Endothelial cell of umbilical vein (primary cell): ENCODE data around the gene NUCKS1. TPM values are rescaled to one million over a fixed set of nuclear protein-coding genes. Genes with fewer than 3 reads are reported as not detected.

Experiments used
- BruUV-seq: library from RNA; stranded (reverse); fragments of 400-500 nt; replicated peaks from 2 replicates; lab custom pipeline; 2021; lab: Mats Ljungman, UMichigan
- CTCF ChIA-PET: fragments of 300-600, 350-600 bp; sonication (Branson Sonifier 250); formaldehyde crosslinking; loops from one replicate; lab custom pipeline; 2021; ENCODE audit warnings: antibody characterized with exemption, inconsistent platforms; lab: Charles Lee
- POLR2A ChIA-PET: fragments of 300-600, 350-600 bp; sonication (Branson Sonifier 250); formaldehyde crosslinking; loops from one replicate; lab custom pipeline; 2021; ENCODE audit warnings: antibody characterized with exemption, inconsistent platforms; lab: Charles Lee
- DNase-seq: peaks from one replicate; pipeline ENCODE4 v3.0.0-alpha.2; 2011; ENCODE audit warnings: low read depth, low spot score
- FAIRE-seq: peaks from 2 replicates; lab custom pipeline; 2011; peaks lifted over from hg19 to GRCh38; lab: Jason Lieb, UNC
- H2AFZ ChIP-seq: 2 replicates; pipeline ENCODE4 v1.6.0; 2012; ENCODE audit warnings: low read depth, low read length, control low read depth, inconsistent platforms
- H3K27ac ChIP-seq: 2 replicates; pipeline ENCODE4 v1.5.1; 2011; ENCODE audit warnings: low read depth, mild to moderate bottlenecking, control low read depth, low read length, moderate library complexity; ENCODE audit not compliant: insufficient read depth
- H3K27me3 ChIP-seq, 2 experiments: 2 replicates each; pipeline versions ENCODE4 v1.6.0 to v1.6.1; 2011; ENCODE audit warnings: low read length in 2 of 2, mixed read lengths in 1 of 2; ENCODE audit not compliant: control insufficient read depth in 2 of 2, insufficient read depth in 2 of 2
- H3K36me3 ChIP-seq, 2 experiments: 2 replicates in 1 of 2; 3 replicates in 1 of 2; pipeline ENCODE4 v1.5.1; 2011; ENCODE audit warnings: low read length in 2 of 2, mild to moderate bottlenecking in 1 of 2, moderate library complexity in 1 of 2; ENCODE audit not compliant: control insufficient read depth in 2 of 2, insufficient read depth in 2 of 2; ENCODE audit errors: extremely low read depth in 1 of 2
- H3K4me1 ChIP-seq: 3 replicates; pipeline ENCODE4 v1.5.1; 2011; ENCODE audit warnings: mild to moderate bottlenecking, low read length; ENCODE audit not compliant: control insufficient read depth, insufficient read depth; ENCODE audit errors: extremely low read depth
- H3K4me2 ChIP-seq: 2 replicates; pipeline ENCODE4 v1.6.1; 2011; ENCODE audit warnings: low read length, control low read depth, mixed read lengths; ENCODE audit not compliant: insufficient read depth
- H3K4me3 ChIP-seq, 3 experiments: fragments of 200-600 bp in 1 of 3; sonication (generic), shearing (Covaris generic) in 1 of 3; replicated peaks in 1 of 3; 2 replicates each; pipeline ENCODE4 v1.5.1; 2011 to 2016; ENCODE audit warnings: control low read depth in 3 of 3, low read length in 3 of 3, mild to moderate bottlenecking in 2 of 3, inconsistent platforms in 1 of 3, low read depth in 1 of 3, moderate library complexity in 1 of 3; ENCODE audit not compliant: insufficient read depth in 1 of 3
- H3K79me2 ChIP-seq: 2 replicates; pipeline ENCODE4 v1.6.0; 2012; ENCODE audit warnings: low read length, inconsistent platforms; ENCODE audit not compliant: control insufficient read depth, insufficient read depth
- H3K9ac ChIP-seq: replicated peaks from 2 replicates; pipeline ENCODE3; 2011; ENCODE audit warnings: low read length, control low read depth; ENCODE audit not compliant: insufficient read depth; ENCODE audit errors: extremely low read depth
- H3K9me1 ChIP-seq: replicated peaks from 3 replicates; pipeline ENCODE4 v1.6.0; 2011; ENCODE audit warnings: mild to moderate bottlenecking, low read length; ENCODE audit not compliant: control insufficient read depth, insufficient read depth; ENCODE audit errors: extremely low read depth
- H3K9me3 ChIP-seq: replicated peaks from 2 replicates; pipeline ENCODE4 v1.5.1; 2012; ENCODE audit warnings: low read length, inconsistent platforms; ENCODE audit not compliant: control insufficient read depth, insufficient read depth
- H4K20me1 ChIP-seq: replicated peaks from 2 replicates; pipeline ENCODE3; 2011; ENCODE audit warnings: mild to moderate bottlenecking, low read length; ENCODE audit not compliant: control insufficient read depth, insufficient read depth; ENCODE audit errors: extremely low read depth
- EZH2 ChIP-seq: IDR thresholded peaks from 2 replicates; pipeline ENCODE4 v1.6.1; 2012; ENCODE audit warnings: borderline replicate concordance, low read depth, mild to moderate bottlenecking, moderate library complexity, low read length, inconsistent platforms; ENCODE audit not compliant: severe bottlenecking
- FOS ChIP-seq: IDR thresholded peaks from 2 replicates; pipeline ENCODE4 v1.6.1; 2011; ENCODE audit warnings: mild to moderate bottlenecking, low read length, moderate library complexity, borderline replicate concordance; ENCODE audit not compliant: insufficient read depth
- GATA2 ChIP-seq: IDR thresholded peaks from 2 replicates; pipeline ENCODE4 v1.7.0; 2011; ENCODE audit warnings: low read depth, mild to moderate bottlenecking, moderate library complexity, mixed read lengths, low read length; ENCODE audit not compliant: insufficient read length, insufficient read depth
- JUN ChIP-seq: IDR thresholded peaks from 2 replicates; pipeline ENCODE4 v1.6.1; 2011; ENCODE audit warnings: borderline replicate concordance, low read depth; ENCODE audit not compliant: insufficient read length, insufficient read depth
- MAX ChIP-seq: IDR thresholded peaks from 2 replicates; pipeline ENCODE4 v1.6.1; 2011; ENCODE audit not compliant: insufficient read depth, insufficient read length
- MYC ChIP-seq: IDR thresholded peaks from one replicate; pipeline ENCODE4 v1.6.1; 2011; ENCODE audit warnings: mild to moderate bottlenecking, low read depth, low read length
- POLR2A ChIP-seq: IDR thresholded peaks from 2 replicates; pipeline ENCODE4 v1.6.1; 2012; ENCODE audit warnings: low read depth, mild to moderate bottlenecking, control low read depth, low read length
- POLR2AphosphoS5 ChIP-seq: IDR thresholded peaks from 2 replicates; pipeline ENCODE4 v1.6.1; 2012; ENCODE audit warnings: low read depth, mild to moderate bottlenecking, control low read depth, low read length, moderate library complexity; ENCODE audit not compliant: insufficient read depth
- dilution Hi-C: fragments of 300-500 bp; cut with MboI; formaldehyde crosslinking; loops from one replicate; pipeline ENCODE4 v1.15.0; 2019; ENCODE audit warnings: low sequenced_read_pairs; ENCODE audit not compliant: extremely low pct_ligation_motif_present
- intact Hi-C: fragments of 100-400 bp; cut with micrococcal nuclease; formaldehyde crosslinking; loops from one replicate; pipeline ENCODE4 v1.10.0; 2022
- polyA plus RNA-seq, 4 experiments: library from polyadenylated mRNA; depleted of rRNA in 3 of 4; stranded (reverse) in 3 of 4; unstranded in 1 of 4; fragments of >200 nt; gene quantifications; 2 replicates each; pipeline versions ENCODE4 v1.2.1 to v1.2.3, GENCODE V29; 2011 to 2012; ENCODE audit warnings: missing spikeins in 1 of 4
- total RNA-seq: library from RNA; stranded (reverse); gene quantifications from 2 replicates; pipeline ENCODE4 v1.2.3, GENCODE V29; 2021

Gene NUCKS1
- total and polyA plus RNA-seq, 2 donors (not counting 3 experiments of a cell fraction or from before 2014, with no cell fraction given): 53.7 to 282 TPM

DNA sequence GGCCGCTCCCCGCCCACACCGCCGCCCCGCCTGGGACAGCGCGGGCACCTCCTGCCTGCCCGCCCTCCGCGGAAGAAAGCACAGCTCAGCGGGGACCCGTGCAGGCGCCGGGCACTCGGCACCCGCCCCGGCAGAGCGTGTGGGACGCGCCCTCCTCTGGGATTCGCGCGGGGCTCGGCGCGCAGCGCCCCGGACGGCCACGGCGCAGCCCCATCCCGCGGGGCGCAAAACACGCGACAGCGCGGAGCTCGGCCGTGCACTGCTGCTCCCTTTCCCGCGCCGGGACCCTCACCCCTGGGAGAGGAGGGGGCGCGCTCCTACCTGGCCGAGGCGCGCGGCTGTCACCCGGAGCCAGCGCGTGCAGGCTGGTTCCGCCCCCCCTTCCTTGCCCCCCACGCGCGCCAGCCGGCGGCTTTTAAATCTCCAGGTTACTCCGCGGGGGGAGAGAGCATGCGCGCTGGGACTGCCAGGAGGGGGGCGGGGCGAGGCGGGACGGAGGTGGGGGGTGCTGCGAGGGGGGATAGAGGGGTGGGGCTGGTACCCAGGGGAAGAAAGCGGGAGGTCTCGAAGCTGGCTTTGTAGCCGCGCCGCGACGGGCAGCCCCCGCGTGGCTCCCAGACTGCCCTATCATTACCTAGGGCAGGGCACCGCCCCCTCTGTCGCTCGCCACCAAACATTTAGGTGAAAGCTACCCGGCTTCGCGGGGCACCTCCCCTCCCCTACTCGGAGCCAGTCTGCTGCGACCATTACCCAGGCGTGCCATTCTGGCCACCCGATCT lies 69.7 kb downstream of the NUCKS1 start, which contains the start of gene SLC45A3:
SLC45A3 (minus strand) TSS at position 437 of the 779 bp plus-strand sequence. CDS start 15,853 bp downstream, outside the sequence.
- POLR2A ChIA-PET: interaction anchor here (1.1 to 1.6 kb wide), 2 partner anchors 16 to 20 kb away, joined by 4 read pairs; no protein-coding TSS in a partner anchor

GRCh38 chr1:205678286-205679111 lies 71.5 kb downstream of the NUCKS1 start:
- no peak overlapping the region for H2AFZ ChIP-seq
- peaks cover 19% of the 10 kb centered on the region for H3K4me1 ChIP-seq
- CTCF ChIA-PET: interaction anchor here (1.2 to 7.3 kb wide), 5 partner anchors 9 to 33 kb away, joined by 4 to 90 read pairs (median 18); no protein-coding TSS in a partner anchor
- DNase-seq: peak; percentile 87
- H3K9ac ChIP-seq: peak overlapping the region; percentile 91
- no peak for FAIRE-seq
- TF ChIP-seq JUN: no peak
- no peak for TF ChIP-seq MAX
- TF ChIP-seq POLR2A: no peak
- no peak for TF ChIP-seq FOS
- TF ChIP-seq EZH2: no peak
- TF ChIP-seq MYC: no peak
- TF ChIP-seq POLR2AphosphoS5: no peak
- TF ChIP-seq GATA2: no peak
- POLR2A ChIA-PET: interaction anchor here (0.6 to 1.7 kb wide), 4 partner anchors 10 to 30 kb away, joined by 3 to 4 read pairs (median 4); no protein-coding TSS in a partner anchor
- dilution Hi-C loops (no loop called here), intact Hi-C loops (loop anchor here (1.0 to 2.0 kb wide), 4 partner anchors 12 to 33 kb away; no protein-coding TSS in a partner anchor)
- H3K4me3 ChIP-seq: peak overlapping the region in 2 of 3 experiments; percentile 72 to 82
- H3K27ac ChIP-seq: peak overlapping the region; percentile 95
- no peaks in the 10 kb centered on the region for H3K9me1 ChIP-seq
- no peaks in the 10 kb centered on the region for H3K9me3 ChIP-seq
- peaks cover 11% of the 10 kb centered on the region for H3K79me2 ChIP-seq
- no peaks in the 10 kb centered on the region for H4K20me1 ChIP-seq
- no peaks in the 10 kb centered on the region for H3K36me3 ChIP-seq
- H3K27me3 ChIP-seq: no peaks in the 10 kb centered on the region
- BruUV-seq: no TSS peak
- peak overlapping the region; percentile 91 for H3K4me2 ChIP-seq

More for the DNA sequence above, 69.7 kb downstream of the NUCKS1 start, which contains the start of gene SLC45A3:
- intact Hi-C loops: no loop called here
- Histone ChIP-seq H3K4me2 (peak within 1 kb of the TSS; percentile 91), H3K36me3 (no peaks in the 10 kb centered on the region), H3K4me3 (peak within 1 kb of the TSS; percentile 66 to 82 (median 72)), H3K27me3 (no peaks in the 10 kb centered on the region), H3K4me1 (peaks cover 19% of the 10 kb centered on the region), H3K9me3 (no peaks in the 10 kb centered on the region), H2AFZ (peak within 1 kb of the TSS; percentile 82), H4K20me1 (no peaks in the 10 kb centered on the region), H3K9me1 (no peaks in the 10 kb centered on the region), H3K27ac (peak within 1 kb of the TSS; percentile 95), H3K9ac (peak within 1 kb of the TSS; percentile 91), H3K79me2 (peaks cover 11% of the 10 kb centered on the region)
- TF ChIP-seq POLR2AphosphoS5 (peak; percentile 10), GATA2 (no peak)
- CTCF ChIA-PET: interaction anchor here (1.1 to 7.3 kb wide), 4 partner anchors 11 to 31 kb away, joined by 4 to 90 read pairs (median 44); no protein-coding TSS in a partner anchor
- no peak for DNase-seq
- dilution Hi-C loops: no loop called here
- peak; percentile 70 for FAIRE-seq
- BruUV-seq: no TSS peak
